Measurements from ENCODE around the gene NECTIN2.
"Not testable (repeated sequence)": the region's sequence is repeated elsewhere in the genome, so short reads cannot be mapped to it uniquely, and the experiment has no call there.

Gene NECTIN2

DNA sequence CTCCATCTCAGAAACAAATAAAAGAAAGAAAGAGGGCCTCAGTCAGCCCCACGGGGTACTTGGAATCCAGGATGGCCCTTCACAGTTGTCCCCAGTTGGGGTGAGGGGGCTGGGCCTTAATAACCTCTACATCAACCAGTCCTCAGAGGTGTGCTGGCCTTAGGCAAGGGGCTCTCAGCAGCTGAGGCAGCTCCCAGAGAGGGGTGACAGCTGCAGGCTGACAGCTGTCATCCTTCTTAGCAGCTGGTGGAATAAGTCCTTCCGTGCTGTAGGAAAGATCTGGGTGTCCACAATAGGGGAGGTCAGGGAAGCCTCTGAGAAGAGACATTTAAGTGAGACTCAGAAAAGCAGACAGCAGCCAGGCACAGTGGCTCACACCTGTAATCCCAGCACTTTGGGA is 29.8 kb upstream of the NECTIN2 start:
- in situ Hi-C loops (cut with MboI; ENCODE audit: low sequenced_read_pairs): no loop called here

DNA sequence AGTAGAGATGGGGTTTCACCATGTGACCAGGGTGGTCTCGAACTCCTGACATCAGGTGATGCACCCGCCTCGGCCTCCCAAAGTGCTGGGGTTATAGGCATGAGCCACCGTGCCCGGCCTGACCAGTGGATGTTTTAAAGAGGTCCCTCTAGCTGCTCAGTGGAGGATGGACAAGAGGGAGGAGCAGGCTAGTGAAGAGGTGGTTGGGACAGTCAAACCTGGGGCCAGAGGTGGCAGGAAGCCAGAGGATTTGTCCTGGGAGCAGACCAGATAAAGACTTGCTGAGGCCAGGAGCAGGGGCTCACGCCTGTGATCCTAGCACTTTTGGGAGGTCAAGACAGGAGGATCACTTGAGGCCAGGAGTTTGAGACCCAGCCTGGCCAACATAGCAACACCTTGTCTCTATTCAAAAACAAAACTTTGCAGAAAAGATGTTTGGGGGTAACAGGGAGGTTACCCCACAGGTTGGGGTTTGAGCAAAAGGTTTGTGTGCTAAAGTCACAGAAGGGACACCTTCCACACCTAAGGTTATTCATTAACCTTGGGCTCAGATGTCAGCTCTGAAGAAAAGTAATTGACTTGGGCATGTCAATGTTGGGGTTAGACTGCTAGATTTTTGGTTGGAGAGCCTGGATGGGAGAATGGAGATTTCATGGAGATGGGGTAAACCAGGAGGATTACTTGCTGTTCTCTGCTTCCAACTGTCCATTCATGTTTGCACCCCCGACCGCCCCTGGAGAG is 28.2 kb upstream of the NECTIN2 start:
- in situ Hi-C loops (cut with MboI; ENCODE audit: low sequenced_read_pairs): no loop called here

DNA sequence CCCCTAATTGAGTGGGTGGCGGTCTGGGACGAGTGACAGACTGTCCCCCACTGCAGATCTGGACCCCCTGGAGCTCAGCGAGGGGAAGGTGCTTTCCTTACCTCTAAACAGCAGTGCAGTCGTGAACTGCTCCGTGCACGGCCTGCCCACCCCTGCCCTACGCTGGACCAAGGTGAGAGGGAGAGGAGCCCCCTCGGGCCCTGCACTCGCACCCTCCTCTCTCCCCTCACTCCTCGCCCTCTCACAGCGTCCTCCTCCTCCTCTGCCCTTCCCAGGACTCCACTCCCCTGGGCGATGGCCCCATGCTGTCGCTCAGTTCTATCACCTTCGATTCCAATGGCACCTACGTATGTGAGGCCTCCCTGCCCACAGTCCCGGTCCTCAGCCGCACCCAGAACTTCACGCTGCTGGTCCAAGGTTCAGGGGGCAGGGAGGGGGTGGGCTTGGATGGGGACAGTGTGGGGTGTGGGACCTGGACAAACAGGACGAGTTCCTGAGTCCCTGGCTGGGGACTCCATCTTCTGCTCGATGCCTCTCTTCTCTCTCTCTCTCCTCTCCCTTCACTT is 27.5 kb upstream of the NECTIN2 start:
- in situ Hi-C loops (cut with MboI; ENCODE audit: low sequenced_read_pairs): no loop called here

DNA sequence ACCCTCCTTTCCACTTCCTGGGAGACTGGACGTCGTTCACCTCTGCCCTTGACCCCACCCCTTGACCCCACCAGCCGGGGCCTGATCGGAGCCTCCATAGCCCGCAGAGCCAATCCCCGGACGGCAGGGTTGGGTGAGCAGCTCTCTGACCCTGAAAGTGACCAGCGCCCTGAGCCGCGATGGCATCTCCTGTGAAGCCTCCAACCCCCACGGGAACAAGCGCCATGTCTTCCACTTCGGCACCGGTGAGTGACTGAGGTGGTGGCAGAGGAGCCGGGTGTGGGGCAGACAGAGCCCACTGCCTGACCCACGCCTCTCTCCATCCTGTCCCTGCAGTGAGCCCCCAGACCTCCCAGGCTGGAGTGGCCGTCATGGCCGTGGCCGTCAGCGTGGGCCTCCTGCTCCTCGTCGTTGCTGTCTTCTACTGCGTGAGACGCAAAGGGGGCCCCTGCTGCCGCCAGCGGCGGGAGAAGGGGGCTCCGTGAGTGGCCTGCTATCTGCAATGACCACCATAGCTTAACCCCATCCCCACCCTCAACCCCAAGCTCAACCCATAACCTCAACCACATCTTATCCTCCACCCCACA is 26.8 kb upstream of the NECTIN2 start:
- in situ Hi-C loops (cut with MboI; ENCODE audit: low sequenced_read_pairs): no loop called here

DNA sequence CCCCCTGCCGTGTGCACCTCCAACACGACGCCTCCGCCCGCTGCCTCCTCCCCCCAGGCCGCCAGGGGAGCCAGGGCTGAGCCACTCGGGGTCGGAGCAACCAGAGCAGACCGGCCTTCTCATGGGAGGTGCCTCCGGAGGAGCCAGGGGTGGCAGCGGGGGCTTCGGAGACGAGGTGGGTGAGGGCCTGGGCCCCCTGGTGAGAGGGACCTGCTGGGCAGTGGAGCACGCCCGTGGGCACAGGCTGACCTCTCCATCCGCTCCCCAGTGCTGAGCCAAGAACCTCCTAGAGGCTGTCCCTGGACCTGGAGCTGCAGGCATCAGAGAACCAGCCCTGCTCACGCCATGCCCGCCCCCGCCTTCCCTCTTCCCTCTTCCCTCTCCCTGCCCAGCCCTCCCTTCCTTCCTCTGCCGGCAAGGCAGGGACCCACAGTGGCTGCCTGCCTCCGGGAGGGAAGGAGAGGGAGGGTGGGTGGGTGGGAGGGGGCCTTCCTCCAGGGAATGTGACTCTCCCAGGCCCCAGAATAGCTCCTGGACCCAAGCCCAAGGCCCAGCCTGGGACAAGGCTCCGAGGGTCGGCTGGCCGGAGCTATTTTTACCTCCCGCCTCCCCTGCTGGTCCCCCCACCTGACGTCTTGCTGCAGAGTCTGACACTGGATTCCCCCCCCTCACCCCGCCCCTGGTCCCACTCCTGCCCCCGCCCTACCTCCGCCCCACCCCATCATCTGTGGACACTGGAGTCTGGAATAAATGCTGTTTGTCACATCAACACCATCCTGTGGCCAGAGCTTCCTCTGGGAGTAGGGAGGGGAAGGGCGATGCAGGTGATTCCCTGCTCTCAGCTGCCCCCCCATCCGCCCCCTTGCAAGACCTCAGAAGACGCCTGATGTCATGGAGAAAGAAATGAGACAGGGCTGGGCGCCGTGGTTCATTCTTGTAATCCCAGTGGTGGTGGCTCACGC is 25.2 kb upstream of the NECTIN2 start:
- in situ Hi-C loops (cut with MboI; ENCODE audit: low sequenced_read_pairs): no loop called here

DNA sequence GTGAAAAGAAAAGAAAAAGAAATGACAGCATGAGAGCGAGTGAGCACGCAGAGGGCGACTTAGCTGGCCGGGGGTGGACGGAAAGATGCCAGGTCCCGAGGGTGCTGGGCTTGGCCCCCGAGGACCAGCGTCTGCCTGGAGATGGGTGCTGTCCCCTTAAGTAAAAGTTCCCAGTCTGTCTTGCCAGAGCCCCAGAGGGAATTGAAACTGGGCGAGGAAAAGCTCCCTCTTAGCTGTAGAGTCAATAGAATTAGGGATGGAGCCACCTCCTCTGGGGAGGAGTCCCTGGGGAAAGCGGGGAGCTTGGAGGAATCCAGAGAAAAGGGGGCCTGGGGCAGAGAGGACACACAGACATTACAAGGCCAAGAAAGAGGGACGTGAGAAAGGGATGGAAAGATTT is 23.9 kb upstream of the NECTIN2 start:
- in situ Hi-C loops (cut with MboI; ENCODE audit: low sequenced_read_pairs): no loop called here

DNA sequence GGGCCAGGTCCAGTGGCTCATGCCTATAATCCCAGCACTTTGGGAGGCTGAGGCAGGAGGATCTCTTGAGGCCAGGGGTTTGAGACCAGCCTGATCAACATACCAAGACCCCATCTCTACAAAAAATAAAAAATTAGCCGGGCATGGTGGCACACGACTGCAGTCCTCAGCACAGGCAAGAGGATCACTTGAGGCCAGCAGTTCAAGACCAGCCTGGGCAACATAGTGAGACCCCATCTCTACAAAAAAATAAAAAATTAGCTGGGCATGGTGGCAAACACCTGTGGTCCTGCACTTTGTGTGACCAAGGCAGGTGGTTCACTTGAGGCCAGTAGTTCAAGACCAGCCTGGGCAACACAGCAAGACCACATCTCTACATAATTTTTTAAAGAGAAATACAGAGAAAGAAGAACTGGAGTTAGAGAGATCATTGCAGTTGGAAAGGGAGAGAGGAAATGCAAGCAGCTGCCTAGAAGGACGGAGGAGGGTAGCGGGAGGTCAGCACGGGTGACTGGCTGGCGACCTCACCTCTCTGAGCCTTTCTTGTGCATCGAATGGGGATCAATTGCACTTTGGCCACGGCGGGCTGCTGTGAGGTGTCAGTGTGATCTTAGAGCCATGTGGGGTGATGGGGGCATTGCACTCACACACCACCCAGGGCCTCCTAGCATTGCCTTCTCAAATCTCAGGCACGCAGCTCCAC is 23.3 kb upstream of the NECTIN2 start:
- in situ Hi-C loops (cut with MboI; ENCODE audit: low sequenced_read_pairs): no loop called here

DNA sequence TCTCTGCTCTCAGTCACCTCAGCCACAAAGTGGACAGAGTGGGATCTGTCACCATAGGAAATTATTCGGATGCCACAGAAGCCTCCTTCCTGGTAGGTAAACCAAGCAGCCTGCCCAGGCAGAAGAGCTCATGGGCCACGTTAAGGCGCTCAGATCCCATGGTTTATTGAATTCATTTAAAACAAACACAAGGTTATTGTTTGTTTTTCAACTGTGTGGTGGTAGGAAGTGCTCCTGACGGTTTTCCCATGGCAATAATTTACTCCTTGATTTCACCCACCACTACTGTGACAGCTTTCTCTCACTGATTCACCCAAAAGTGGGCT is 22.8 kb upstream of the NECTIN2 start:
- in situ Hi-C loops (cut with MboI; ENCODE audit: low sequenced_read_pairs): no loop called here

DNA sequence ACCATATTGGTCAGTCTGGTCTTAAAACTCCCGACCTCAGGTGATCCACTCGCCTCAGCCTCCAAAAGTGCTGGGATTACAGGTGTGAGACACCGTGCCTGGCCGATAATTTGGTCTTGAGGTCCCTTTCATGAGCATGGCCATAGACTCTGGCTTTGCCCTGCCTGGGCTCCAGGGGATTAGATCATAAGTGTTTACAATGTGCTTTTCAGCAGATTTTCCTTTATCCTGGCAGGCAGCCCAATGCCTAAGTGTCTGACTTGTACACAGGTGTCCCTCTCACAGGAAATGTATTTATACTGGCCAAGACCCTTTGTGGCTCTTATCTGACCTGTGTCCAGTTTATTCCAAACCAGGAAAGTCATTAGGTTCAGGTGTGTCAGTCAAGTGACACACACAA is 21.3 kb upstream of the NECTIN2 start:
- in situ Hi-C loops (cut with MboI; ENCODE audit: low sequenced_read_pairs): no loop called here

DNA sequence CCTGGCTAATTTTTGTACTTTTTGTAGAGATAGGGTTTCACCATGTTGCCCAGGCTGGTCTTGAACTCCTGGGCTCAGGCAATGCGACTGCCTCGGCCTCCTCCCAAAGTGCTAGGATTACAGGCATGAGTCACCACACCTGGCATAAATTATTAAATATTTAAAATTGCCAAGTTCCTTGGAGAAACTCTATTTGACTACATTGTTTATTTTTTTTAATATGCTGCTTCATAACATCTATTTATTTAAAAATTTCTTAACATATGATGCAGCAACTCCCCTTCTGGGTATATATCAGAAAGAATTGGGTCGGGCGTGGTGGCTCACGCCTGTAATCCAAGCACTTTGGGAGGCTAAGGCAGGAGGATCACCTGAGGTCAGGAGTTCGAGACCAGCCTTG is 13.2 kb upstream of the NECTIN2 start:
- in situ Hi-C loops (cut with MboI; ENCODE audit: low sequenced_read_pairs): not testable (repeated sequence)

DNA sequence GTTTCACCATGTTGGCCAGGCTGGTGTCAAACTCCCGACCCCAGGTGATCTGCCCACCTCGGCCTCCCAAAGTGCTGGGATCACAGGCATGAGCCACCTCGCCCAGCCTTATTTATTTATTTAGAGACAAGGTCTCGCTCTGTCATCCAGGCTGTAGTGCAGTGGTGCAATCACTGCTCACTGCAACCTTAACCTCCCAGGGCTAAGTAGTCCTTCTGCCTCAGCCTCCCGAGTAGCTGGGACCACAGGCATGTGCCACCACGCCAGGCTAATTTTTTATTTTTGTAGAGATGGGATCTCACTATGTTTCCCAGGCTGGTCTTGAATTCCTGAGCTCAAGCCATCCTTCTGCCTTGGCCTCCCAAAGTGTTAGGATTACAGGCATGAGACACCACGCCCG is 11.7 kb upstream of the NECTIN2 start:
- in situ Hi-C loops (cut with MboI; ENCODE audit: low sequenced_read_pairs): not testable (repeated sequence)

DNA sequence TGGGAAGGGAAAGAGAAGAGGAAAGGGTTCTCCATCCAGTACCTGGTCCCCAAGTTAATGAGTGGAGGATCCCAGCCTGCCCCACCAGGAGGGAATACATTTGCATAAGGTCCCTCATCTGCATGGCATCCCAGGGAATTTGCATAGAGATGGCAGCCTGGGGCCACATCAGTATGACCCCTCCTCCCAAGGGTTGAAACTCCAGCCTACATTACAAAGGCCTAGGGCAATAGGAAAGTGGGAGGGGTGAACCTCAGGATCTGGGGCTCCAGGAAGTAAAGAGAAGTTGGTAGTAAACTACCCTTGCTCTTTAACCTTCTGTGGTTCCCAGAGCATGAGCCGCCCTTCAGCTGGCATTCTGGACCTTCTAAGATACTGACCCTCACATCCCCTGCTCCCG is 6.8 kb upstream of the NECTIN2 start:
- in situ Hi-C loops (cut with MboI; ENCODE audit: low sequenced_read_pairs): no loop called here

DNA sequence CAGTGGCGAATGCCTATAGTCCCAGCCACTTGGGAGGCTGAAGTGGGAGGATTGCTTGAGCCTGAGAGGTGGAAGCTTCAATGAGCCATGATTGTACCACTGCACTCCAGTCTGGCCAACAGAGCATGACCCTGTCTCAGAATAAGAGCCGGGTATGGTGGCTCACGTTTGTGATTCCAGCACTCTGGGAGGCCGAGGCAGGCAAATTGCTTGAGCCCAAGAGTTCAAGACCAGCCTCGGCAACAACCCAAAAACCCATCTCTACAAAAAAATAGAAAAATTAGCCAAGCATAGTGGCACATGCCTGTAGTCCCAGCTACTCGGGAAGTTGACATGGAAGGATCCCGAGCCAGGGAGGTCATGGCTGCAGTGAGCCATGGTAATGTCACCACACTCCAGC is 5.3 kb upstream of the NECTIN2 start:
- in situ Hi-C loops (cut with MboI; ENCODE audit: low sequenced_read_pairs): no loop called here

DNA sequence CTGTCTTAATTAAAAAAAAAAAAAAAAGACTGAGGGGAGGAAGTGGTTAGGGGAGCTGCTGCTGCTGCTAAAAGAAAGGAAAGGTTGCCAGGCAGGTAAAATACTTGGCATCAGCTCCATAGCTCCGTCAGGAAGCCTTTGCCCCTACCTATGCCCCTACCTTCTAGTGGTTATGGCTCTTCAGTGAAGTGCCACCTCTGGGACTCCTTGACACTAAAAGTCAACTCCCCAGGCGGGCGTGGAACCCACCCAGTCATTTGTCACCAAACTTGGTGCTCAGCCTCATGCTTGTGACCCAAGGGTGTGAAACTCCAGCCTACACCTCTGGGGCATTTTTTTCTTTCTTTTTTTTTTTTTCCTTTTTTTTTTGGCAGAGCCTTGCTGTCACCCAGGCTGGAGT is 4.9 kb upstream of the NECTIN2 start:
- in situ Hi-C loops (cut with MboI; ENCODE audit: low sequenced_read_pairs): no loop called here

DNA sequence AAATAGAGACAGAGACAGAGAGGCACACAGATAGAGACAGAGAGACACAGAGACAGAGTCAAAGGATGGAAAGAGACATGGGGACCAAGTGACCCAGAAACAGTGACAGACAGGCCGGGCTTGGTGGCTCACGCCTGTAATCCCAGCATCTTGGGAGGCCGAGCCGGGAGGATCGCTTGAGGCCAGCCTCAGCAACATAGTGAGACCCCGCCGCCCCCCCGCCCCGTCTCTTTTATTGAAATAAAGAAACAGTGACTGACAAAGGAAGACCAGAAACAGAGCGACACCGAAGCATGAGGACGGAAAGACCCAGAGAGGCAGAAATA is 848 bp upstream of the NECTIN2 start:
- in situ Hi-C loops (cut with MboI; ENCODE audit: low sequenced_read_pairs): no loop called here

DNA sequence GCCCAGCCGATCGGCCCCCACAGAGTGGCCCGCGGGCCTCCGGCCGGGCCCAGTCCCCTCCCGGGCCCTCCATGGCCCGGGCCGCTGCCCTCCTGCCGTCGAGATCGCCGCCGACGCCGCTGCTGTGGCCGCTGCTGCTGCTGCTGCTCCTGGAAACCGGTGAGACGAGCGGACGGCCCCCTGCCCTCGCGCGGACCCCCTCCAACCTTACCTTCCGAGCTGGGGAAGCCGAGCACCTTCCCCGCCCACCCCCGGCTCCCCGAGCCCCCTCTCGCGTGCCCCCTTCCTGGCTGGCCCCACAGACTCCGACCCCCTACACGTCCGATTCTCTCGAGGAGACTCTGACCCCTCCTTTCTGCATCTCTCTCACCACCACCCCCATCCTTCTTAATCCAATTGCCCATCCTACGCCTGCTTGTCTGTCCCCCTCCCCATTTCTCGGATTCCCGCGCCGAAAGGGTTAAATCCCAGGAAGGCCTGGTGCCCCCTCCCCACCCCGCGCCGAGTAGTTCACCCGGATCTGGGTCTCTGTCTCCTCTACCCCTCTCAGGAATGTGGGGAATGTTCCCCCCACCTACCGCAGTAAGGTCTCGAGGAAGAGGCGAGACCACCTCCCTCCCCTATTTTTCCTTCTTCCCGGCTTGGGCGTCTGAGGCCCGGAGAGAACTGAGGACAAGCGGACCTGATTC is 502 bp downstream of the NECTIN2 start:
- in situ Hi-C loops (cut with MboI; ENCODE audit: low sequenced_read_pairs): no loop called here

DNA sequence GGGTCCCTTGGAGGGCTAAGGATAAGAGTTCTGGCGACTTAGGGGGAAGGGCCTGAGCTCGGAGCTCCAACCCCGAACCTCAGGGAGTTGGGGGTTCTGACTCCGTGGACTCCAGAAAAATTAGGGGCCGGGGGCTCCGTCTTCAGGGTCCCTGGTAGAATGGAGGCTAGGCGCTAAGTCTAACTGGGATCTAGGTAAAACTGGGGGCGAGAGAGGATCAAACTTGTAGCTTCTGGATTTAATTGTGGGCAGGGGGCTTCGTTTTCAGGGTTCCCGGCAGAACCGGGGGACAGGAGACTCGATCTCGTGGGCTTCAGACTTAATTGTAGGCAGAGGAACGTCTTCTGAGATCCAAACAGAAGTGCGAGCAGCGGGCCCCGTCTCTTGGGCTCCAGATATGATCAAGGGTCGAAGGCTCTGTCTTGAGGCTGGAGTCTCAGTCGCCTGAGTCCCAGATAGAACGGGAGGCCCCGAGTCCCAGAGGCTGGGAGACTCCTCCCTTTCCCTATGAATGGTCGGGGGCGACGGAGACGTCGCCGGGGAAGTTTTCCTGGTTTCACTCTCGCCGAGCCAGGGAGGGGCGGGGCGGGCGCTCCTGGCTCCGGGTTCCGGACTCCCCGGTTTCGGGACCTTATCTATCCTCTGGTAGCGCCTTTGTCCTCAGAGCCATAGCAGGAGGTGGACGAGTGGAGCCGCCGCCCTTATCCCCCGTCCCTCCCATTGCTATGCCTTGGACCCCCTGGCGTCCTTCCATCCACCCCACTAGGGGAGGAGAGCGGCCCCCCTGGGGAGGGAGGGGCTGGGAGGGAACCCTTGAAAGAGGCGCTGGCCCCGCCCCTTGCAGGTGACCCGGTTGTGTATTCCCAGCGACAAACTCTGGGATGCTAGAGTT is 1.3 kb downstream of the NECTIN2 start:
- in situ Hi-C loops (cut with MboI; ENCODE audit: low sequenced_read_pairs): no loop called here

DNA sequence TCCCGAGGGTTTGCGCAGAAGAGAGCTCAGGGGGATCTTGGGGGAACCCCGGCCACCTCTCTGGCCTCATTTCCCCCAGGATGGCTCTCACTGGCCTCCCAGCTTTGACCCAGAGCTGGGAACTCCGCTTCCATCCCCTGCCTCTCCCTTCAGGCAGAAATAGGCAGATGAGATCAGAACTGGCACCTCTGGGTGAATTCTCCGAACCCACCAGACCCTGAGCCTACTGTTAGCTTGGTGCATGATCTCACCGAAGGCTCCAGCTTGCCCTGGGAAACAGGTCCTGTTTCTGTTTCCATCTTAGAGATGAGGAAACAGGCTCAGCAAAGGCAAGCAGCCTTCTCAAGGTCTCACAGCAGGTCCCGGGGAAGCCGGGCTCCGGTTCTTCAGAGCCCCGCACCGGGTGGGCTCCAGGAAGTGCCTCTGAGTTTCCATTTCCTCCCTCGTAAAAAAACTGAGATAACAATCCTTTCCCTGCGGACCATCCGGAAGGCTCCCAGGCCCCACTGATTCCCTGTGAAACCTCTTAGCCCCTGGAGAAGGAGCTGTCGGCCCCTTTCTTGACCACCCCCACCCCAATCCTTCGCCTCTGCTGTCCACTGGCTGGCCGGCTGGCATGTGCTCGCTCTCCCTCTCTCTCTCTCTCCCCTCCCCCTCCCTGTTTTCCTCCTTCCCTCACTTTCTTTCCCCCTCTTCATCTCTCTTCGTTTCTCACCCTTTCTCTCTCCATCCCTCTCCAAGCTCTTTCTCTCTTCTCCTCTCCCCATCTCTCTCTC is 2.1 kb downstream of the NECTIN2 start:
- in situ Hi-C loops (cut with MboI; ENCODE audit: low sequenced_read_pairs): no loop called here
